Mesenchymal stem cell (in vitro differentiated cells and primary cell): ENCODE data around the gene SHROOM1.
A peak's percentile ranks its signal among the peaks of the same experiment; 100 is the strongest.

Experiments used
- DNase-seq: peaks from one replicate; pipeline ENCODE4 v3.0.0-alpha.2; 2013
- H2AFZ ChIP-seq: one replicate; pipeline ENCODE4 v1.6.1; 2013; ENCODE audit warnings: low read depth, mild to moderate bottlenecking, control low read depth, inconsistent platforms, low read length, moderate library complexity
- H2AK5ac ChIP-seq: 2 replicates; pipeline ENCODE4 v1.6.1; 2013; ENCODE audit warnings: low read length, moderate library complexity, mild to moderate bottlenecking, inconsistent platforms; ENCODE audit not compliant: severe bottlenecking
- H2BK120ac ChIP-seq: one replicate; pipeline ENCODE4 v1.6.1; 2013; ENCODE audit warnings: low read depth, mild to moderate bottlenecking, inconsistent platforms, low read length, moderate library complexity
- H2BK12ac ChIP-seq, 2 experiments: one replicate each; pipeline ENCODE4 v1.6.1; 2013; ENCODE audit warnings: inconsistent platforms in 2 of 2, low read length in 2 of 2, mild to moderate bottlenecking in 2 of 2, moderate library complexity in 2 of 2, control low read depth in 1 of 2
- H2BK15ac ChIP-seq: one replicate; pipeline ENCODE4 v1.6.1; 2013; ENCODE audit warnings: mild to moderate bottlenecking, low read depth, inconsistent platforms; ENCODE audit not compliant: poor library complexity, severe bottlenecking
- H2BK5ac ChIP-seq: 2 replicates; pipeline ENCODE4 v1.6.1; 2013; ENCODE audit warnings: low read depth, mild to moderate bottlenecking, low read length, control low read depth, inconsistent platforms; ENCODE audit not compliant: poor library complexity, severe bottlenecking
- H3K14ac ChIP-seq, 2 experiments: one replicate each; pipeline ENCODE4 v1.6.1; 2013; ENCODE audit warnings: inconsistent platforms in 2 of 2, low read length in 2 of 2, control low read depth in 1 of 2, mild to moderate bottlenecking in 1 of 2, moderate library complexity in 1 of 2
- H3K18ac ChIP-seq, 2 experiments: one replicate each; pipeline ENCODE4 v1.6.1; 2013; ENCODE audit warnings: inconsistent platforms in 2 of 2, low read length in 2 of 2, control low read depth in 1 of 2, low read depth in 1 of 2, mild to moderate bottlenecking in 1 of 2
- H3K23ac ChIP-seq, 2 experiments: one replicate each; pipeline ENCODE4 v1.6.1; 2013; ENCODE audit warnings: inconsistent platforms in 2 of 2, low read length in 2 of 2, mild to moderate bottlenecking in 2 of 2, moderate library complexity in 2 of 2, control low read depth in 1 of 2
- H3K27ac ChIP-seq: 2 replicates; pipeline ENCODE4 v1.5.1; 2013; ENCODE audit warnings: mild to moderate bottlenecking, moderate library complexity, low read length, control low read depth, inconsistent platforms; ENCODE audit not compliant: poor library complexity, severe bottlenecking
- H3K27me3 ChIP-seq, 2 experiments: 2 replicates each; pipeline versions ENCODE4 v1.6.1 to v1.7.0; 2013; ENCODE audit warnings: low read length in 2 of 2, mild to moderate bottlenecking in 2 of 2, moderate library complexity in 2 of 2, control low read depth in 1 of 2, inconsistent platforms in 1 of 2; ENCODE audit not compliant: control insufficient read depth in 1 of 2, insufficient read depth in 1 of 2
- H3K36me3 ChIP-seq, 2 experiments: 2 replicates each; pipeline versions ENCODE4 v1.6.1 to v1.7.0; 2013; ENCODE audit warnings: low read length in 2 of 2, control low read depth in 1 of 2, inconsistent platforms in 1 of 2, low read depth in 1 of 2, mild to moderate bottlenecking in 1 of 2; ENCODE audit not compliant: insufficient read depth in 2 of 2, control insufficient read depth in 1 of 2
- H3K4ac ChIP-seq, 2 experiments: one replicate each; pipeline ENCODE4 v1.6.1; 2013; ENCODE audit warnings: inconsistent platforms in 2 of 2, low read length in 2 of 2, mild to moderate bottlenecking in 2 of 2, moderate library complexity in 2 of 2, control low read depth in 1 of 2, low read depth in 1 of 2
- H3K4me1 ChIP-seq: 2 replicates; pipeline ENCODE4 v1.6.1; 2013; ENCODE audit warnings: low read depth, low read length, control low read depth; ENCODE audit not compliant: control insufficient read depth, insufficient read depth
- H3K4me2 ChIP-seq: 2 replicates; pipeline ENCODE4 v1.6.1; 2013; ENCODE audit warnings: low read length, mild to moderate bottlenecking, inconsistent platforms; ENCODE audit not compliant: poor library complexity, severe bottlenecking
- H3K4me3 ChIP-seq, 2 experiments: 2 replicates each; pipeline versions ENCODE4 v1.5.1 to v1.7.0; 2013; ENCODE audit warnings: low read length in 2 of 2, mild to moderate bottlenecking in 2 of 2, control low read depth in 1 of 2, low read depth in 1 of 2; ENCODE audit not compliant: insufficient read depth in 1 of 2
- H3K79me1 ChIP-seq: replicated peaks from 2 replicates; pipeline ENCODE4 v1.6.1; 2013; ENCODE audit warnings: mild to moderate bottlenecking, control low read depth, low read length, inconsistent platforms; ENCODE audit not compliant: poor library complexity, severe bottlenecking
- H3K9ac ChIP-seq: 2 replicates; pipeline ENCODE4 v1.7.0; 2013; ENCODE audit warnings: mild to moderate bottlenecking, low read length, moderate library complexity
- H3K9me3 ChIP-seq: 2 replicates; pipeline ENCODE4 v1.7.0; 2013; ENCODE audit warnings: mild to moderate bottlenecking, low read length; ENCODE audit not compliant: control insufficient read depth
- H4K8ac ChIP-seq: one replicate; pipeline ENCODE4 v1.6.1; 2013; ENCODE audit warnings: inconsistent platforms, mild to moderate bottlenecking, low read length, moderate library complexity
- H4K91ac ChIP-seq: one replicate; pipeline ENCODE4 v1.6.1; 2013; ENCODE audit warnings: mild to moderate bottlenecking, low read length, inconsistent platforms
- WGBS: methylation state at CpG from one replicate; pipeline ENCODE4 v1.1.7; 2013; ENCODE audit warnings: mixed read lengths; 5-methylcytosine and 5-hydroxymethylcytosine counted together

Gene SHROOM1

DNA sequence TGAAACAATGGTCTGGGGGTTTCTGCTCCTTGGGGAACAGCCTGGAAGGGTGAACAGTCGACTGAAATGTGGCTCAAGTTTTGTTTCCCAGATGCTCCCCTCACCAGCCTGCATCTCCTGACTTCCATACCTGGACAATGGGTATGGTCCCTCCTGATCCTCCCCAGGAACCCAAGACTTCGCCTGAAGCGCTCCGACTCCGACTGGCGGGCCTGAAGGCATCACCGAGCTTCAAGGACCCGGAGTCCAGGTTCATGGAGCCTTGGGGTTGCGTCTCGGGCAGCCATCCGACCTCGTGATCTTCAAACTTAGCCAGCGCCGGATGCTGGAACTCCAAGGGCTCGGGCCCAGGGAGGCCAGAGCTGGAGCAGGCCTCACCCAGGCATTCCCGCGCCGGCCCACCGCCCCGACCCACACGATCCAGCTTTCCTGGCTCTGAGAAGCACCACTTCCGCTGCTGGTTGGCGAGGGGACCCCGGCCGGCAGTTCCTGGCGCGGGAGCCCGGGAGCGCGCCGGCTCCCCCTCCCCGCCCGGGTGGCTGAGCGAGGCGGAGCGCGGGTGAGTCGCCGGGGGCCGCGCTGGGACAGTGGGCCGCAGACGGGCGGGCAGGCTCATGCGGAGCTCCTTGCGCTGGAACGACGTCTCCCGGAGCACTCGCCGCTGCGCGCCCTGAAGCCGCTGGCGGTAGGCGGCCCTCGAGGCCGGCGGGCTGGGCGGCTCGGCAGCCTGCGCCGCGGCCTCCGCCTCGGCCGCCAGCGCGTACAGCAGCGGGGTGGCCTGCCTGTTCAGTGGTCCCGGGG is 5.2 kb downstream of the SHROOM1 start:
- Histone ChIP-seq H2BK5ac (no peak overlapping the region), H2AK5ac (no peak overlapping the region), H4K91ac (no peak overlapping the region), H3K4me1 (peaks cover 19% of the 10 kb centered on the region), H2AFZ (peak overlapping the region; percentile 18), H3K27ac (no peak overlapping the region), H3K36me3 (peaks cover 11 to 14% of the 10 kb centered on the region in 2 experiments), H3K9me3 (no peaks in the 10 kb centered on the region), H3K9ac (no peak overlapping the region), H2BK120ac (no peak overlapping the region), H3K14ac (peak overlapping the region in 1 of 2 experiments; percentile 38), H3K4me2 (no peak overlapping the region), H3K27me3 (no peaks in the 10 kb centered on the region), H3K23ac (no peak overlapping the region), H3K79me1 (peaks cover 7% of the 10 kb centered on the region), H3K4ac (peak overlapping the region in 1 of 2 experiments; percentile 12), H2BK12ac (no peak overlapping the region), H2BK15ac (peak overlapping the region; percentile 44), H3K4me3 (no peak overlapping the region), H4K8ac (peak overlapping the region; percentile 67), H3K18ac (peak overlapping the region; percentile 42)
- DNase-seq = no peak
- WGBS = 36% methylated on average over 67 of the region's 71 CpGs

DNA sequence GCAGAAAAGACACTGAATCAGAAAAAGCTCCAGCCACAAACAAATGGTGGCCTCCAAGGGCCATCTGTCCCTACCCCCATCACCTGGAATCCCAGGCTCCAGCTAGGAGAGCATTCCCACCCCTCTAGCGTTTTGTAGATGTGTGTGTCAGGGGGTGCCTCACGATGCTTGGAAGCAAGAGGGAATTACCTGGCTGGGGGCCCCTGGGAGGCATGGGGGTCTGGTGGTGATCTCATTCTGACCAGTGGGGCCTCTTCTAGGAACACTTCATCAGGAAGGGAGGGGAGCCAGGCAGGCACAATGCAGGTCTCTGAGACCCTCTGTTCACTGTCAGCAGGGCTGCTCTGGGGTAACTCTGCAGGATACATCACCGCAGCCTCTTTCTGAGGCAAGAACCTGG is 6.0 kb downstream of the SHROOM1 start:
- no peak overlapping the region for H2BK15ac ChIP-seq
- H2AK5ac ChIP-seq = no peak overlapping the region
- H3K4ac ChIP-seq = no peak overlapping the region
- H3K27ac ChIP-seq = no peak overlapping the region
- peaks cover 7% of the 10 kb centered on the region for H3K79me1 ChIP-seq
- peaks cover 11 to 14% of the 10 kb centered on the region in 2 experiments for H3K36me3 ChIP-seq
- H2BK12ac ChIP-seq = no peak overlapping the region
- no peaks in the 10 kb centered on the region for H3K27me3 ChIP-seq
- no peak overlapping the region for H3K18ac ChIP-seq
- H3K23ac ChIP-seq = no peak overlapping the region
- no peak overlapping the region for H3K4me2 ChIP-seq
- no peak overlapping the region for H2AFZ ChIP-seq
- WGBS = 95% methylated on average over 3 of the region's 3 CpGs
- no peak overlapping the region for H3K9ac ChIP-seq
- peaks cover 12% of the 10 kb centered on the region for H3K4me1 ChIP-seq
- DNase-seq = no peak
- H4K8ac ChIP-seq = no peak overlapping the region
- H3K4me3 ChIP-seq = no peak overlapping the region
- no peak overlapping the region for H2BK5ac ChIP-seq
- no peak overlapping the region for H2BK120ac ChIP-seq
- no peak overlapping the region for H4K91ac ChIP-seq
- no peaks in the 10 kb centered on the region for H3K9me3 ChIP-seq
- no peak overlapping the region for H3K14ac ChIP-seq

DNA sequence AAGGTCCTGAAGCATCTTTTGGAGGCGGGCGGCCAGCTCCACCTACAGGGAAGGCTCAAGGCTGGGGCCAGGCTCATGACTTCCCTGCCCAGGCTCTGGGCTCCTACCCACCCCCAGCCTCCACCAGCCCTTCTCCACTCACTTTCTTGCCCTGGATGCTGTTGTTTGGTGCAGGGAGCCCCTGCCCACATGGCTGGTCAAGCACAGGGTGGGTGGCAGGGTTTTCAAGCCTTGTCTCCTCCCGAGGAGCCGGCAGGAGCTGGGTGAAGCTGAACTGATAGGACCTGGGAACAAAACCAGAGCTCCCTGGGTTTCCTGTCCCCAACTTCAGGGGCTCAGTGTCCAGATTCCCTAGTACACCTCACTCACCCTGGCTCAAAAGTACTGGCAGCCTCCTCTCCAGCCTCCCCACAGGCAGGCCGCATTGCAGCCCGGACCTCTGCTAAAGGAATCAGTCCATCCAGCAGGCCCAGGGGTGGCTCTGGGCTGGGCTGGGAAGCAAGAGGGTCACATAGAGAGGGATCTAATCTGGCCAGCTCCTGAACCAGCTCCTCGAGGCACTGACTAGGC is 6.9 kb downstream of the SHROOM1 start:
- Histone ChIP-seq H2AFZ (peak overlapping the region; percentile 92), H3K9ac (no peak overlapping the region), H2BK120ac (no peak overlapping the region), H3K27ac (no peak overlapping the region), H3K4me3 (peak overlapping the region in 1 of 2 experiments; percentile 40), H3K36me3 (peaks cover 11% of the 10 kb centered on the region in 2 experiments), H3K9me3 (no peaks in the 10 kb centered on the region), H3K4me2 (peak overlapping the region; percentile 70), H3K18ac (peak overlapping the region; percentile 23 to 78), H4K91ac (no peak overlapping the region), H2BK5ac (no peak overlapping the region), H3K14ac (no peak overlapping the region), H3K79me1 (peaks cover 3% of the 10 kb centered on the region), H4K8ac (peak overlapping the region; percentile 45), H3K27me3 (no peaks in the 10 kb centered on the region), H2BK12ac (no peak overlapping the region), H2BK15ac (no peak overlapping the region), H2AK5ac (no peak overlapping the region), H3K4me1 (peaks cover 11% of the 10 kb centered on the region), H3K23ac (no peak overlapping the region), H3K4ac (no peak overlapping the region)
- DNase-seq = no peak
- WGBS = 68% methylated on average over 7 of the region's 7 CpGs
